Activated CD4-positive, alpha-beta T cell treated with anti-CD3 and anti-CD28 coated beads, Interleukin-2, amount 50 U/mL, for 48 hours (primary cell): ENCODE data around the gene PALMD.

Experiments used
- DNase-seq, 2 experiments: peaks; one replicate each; pipeline ENCODE4 v3.0.0-alpha.2; 2020

Gene PALMD, protein sequence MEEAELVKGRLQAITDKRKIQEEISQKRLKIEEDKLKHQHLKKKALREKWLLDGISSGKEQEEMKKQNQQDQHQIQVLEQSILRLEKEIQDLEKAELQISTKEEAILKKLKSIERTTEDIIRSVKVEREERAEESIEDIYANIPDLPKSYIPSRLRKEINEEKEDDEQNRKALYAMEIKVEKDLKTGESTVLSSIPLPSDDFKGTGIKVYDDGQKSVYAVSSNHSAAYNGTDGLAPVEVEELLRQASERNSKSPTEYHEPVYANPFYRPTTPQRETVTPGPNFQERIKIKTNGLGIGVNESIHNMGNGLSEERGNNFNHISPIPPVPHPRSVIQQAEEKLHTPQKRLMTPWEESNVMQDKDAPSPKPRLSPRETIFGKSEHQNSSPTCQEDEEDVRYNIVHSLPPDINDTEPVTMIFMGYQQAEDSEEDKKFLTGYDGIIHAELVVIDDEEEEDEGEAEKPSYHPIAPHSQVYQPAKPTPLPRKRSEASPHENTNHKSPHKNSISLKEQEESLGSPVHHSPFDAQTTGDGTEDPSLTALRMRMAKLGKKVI

DNA sequence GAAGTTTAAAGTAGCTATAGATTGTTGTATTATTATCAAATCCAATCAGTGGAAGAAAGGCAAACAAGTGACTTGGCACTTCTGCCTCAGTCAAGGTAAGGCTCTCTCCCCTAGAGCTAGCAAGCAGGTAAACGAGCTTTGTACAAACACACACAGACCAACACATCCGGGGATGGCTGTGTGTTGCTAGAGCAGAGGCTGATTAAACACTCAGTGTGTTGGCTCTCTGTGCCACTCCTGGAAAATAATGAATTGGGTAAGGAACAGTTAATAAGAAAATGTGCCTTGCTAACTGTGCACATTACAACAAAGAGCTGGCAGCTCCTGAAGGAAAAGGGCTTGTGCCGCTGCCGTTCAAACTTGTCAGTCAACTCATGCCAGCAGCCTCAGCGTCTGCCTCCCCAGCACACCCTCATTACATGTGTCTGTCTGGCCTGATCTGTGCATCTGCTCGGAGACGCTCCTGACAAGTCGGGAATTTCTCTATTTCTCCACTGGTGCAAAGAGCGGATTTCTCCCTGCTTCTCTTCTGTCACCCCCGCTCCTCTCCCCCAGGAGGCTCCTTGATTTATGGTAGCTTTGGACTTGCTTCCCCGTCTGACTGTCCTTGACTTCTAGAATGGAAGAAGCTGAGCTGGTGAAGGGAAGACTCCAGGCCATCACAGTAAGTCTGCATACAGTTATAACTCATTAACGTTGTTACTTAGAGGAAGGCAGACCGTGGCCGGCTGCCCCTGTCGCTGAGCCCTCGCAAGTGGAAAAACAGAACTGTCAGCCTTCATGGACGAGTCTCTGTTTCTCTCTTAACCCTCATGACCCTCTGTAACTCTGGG lies at the start of gene PALMD:
TSS of gene PALMD (plus strand) at position 415 of the 833 bp plus-strand sequence. CDS start at position 620, 205 bp downstream.
- DNase-seq = no peak

DNA sequence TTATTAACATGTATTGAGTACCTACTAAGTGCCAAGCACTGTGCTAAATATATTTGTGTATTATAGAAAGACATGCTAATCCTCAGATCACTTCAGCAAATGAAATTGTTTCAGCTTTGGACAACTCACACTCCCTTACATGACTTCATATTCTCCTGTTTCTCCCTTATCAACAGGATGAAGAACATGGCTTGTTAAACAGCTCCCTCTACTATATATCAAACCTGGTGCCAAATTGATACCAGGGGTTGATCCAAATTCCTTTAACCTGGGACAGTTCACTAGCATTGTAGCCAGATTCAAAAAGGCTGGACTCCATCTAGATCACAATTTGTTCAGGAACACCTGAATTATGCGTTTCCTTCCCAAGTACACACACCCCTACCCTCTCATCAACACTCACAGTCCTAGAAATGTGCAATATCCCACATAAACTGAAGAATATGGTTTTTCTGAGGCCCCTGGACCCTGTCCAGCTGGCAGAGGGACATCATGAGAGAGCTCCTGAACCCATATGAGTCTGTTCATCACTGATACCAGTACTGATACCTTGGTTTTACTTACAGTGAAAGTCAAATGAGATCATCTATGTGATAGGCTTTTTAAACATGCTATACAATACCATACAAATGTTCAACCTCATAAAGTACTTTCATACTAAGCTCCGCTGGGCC lies 47.0 kb upstream of the PALMD start:
- no peak for DNase-seq

DNA sequence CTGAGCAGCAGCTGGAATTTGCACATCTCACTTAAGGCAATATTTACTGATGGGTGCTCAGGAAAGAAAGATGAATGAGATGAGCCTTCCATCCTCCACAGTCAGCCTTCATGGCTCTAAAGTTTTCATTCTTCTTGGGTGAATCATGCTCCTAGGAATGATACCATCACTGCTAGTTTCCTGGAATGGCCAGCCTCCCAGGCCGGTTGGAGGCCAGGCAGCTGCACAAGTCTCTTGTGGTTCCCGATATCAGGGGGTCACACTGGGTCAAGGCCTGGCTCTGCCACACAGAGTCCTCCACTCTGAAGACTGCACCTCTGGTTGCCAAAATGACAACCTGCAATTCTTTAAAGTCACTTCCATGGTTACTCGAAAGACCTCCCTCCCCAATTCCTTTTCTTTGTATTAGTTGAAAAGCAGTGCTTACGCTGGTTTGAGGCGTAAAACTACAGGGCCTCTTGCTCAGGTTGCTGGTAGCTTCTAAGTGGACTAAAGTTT lies 46.2 kb upstream of the PALMD start:
- no peak for DNase-seq

DNA sequence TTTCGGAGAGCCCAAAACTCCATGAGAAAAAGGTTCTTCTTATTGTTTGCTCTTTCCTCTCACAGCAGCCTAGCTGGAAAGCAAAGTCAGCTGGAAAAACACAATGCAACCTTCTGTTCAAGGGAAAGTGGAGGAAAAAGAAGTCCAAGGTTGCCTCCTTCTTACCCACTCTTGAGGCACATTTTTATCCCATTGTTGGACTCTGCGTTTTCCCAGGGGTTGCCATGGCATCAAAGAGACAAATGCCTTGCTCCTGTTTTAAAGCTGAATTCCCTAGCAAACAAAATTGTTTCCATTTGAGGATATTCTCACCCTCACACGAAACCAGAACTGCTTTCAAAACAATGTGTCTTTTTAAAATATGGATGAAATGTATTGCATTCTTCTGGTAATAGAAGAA lies 45.1 kb upstream of the PALMD start:
- no peak for DNase-seq

- DNase-seq = no peak
These were observed 44.7 kb upstream of the PALMD start for GRCh38 chr1:99601208-99601607.

DNA sequence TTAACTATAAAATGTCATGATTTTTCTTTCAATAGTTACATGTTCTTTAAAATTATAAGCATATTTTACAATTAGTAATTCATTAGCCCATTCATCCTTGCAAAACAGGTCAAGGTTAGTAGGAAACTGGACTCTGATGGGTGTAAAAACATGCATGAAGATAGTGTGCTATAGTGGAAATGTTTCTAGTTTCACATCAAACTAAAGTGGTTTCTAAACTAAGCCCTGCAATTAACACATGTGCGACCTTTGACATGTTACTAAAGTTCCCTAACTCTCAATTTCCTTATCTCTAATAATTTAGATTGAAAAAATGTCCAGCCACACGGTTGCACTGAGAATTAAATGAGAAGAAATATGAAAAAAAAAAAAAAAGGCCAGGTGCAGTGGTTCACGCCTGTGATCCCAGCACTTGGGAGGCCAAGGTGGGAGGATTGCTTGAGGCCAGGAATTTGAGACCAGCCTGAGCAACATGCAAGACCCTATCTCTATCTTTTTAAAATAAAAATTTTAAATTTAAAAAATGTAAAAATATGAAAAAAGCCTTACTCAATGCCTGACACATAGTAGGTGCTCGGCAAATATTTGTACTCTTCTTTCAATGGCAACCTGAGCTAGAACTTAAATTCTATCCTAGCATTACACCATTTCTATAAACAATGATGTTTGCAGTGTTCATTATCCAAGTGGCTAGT lies 44.1 kb upstream of the PALMD start:
- DNase-seq = no peak

- no peak for DNase-seq
These were observed 43.4 kb upstream of the PALMD start for GRCh38 chr1:99602404-99602969.

- no peak for DNase-seq
These were observed 42.0 kb upstream of the PALMD start for GRCh38 chr1:99603699-99604560.

DNA sequence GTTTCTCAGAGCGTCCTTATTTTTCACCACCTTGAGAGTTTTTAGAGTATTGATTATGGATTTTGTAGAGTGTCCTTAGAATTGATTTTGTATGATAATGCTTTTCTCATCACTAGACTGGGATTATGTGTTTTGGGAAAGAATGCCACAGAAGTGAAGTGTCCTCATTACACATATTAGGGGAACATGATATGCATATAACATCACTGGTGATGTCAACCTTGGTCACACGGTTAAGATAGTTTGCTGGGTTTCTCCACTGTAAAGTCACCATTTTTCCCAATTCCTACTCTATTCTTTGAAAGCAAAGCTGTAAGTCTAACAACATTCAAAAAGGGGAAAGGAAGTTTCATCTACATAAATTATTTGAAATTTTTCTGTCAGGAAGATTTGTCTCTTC lies 39.6 kb upstream of the PALMD start:
- no peak for DNase-seq

GRCh38 chr1:99607590-99607989 lies 38.3 kb upstream of the PALMD start:
- DNase-seq = no peak

- DNase-seq = no peak
These were observed 37.9 kb upstream of the PALMD start for GRCh38 chr1:99608058-99608457.

- no peak for DNase-seq
These were observed 32.2 kb upstream of the PALMD start for GRCh38 chr1:99613716-99614115.

- DNase-seq = no peak
These were observed 31.2 kb upstream of the PALMD start for GRCh38 chr1:99614728-99615127.

DNA sequence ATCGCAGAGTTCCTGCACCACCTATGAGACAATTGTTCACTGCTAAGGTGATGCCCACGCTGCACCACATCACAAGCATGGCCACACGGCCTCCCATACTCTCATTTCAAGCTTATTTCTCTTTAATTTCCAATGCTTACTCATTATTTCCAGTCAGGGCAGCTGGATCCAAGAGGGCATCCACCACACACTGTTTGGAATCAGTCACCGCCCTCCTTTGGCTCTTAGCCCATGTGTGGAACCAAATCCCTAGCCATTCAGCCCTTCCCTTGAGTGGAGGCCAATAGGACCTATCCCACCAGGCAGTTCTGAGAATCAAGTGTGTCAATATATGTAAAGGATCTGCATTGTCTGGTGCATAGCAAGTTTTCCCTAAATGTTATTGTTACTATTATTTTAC lies 26.3 kb upstream of the PALMD start:
- no peak for DNase-seq

GRCh38 chr1:99621340-99621901 lies 24.5 kb upstream of the PALMD start:
- DNase-seq = no peak

- DNase-seq = no peak
These were observed 23.1 kb upstream of the PALMD start for GRCh38 chr1:99622702-99623347.

DNA sequence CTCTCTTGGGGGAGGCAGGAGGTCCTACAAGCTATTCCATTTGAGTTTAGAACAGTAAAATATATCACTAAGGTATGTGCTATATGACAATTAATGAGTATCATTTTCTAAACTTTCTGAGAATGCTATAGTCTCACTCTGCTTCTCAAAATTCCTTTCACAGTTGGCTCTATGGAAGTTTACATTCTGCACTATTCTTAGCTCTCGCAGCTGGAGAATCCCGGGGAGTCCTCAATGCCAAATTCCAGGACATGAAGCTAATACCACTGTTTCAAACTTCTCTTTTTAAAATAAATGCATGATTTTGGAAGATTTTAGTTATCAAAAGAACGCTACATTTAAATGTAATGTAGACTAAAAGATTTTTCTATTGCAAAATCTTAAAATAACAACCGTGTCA lies 22.4 kb upstream of the PALMD start:
- no peak for DNase-seq

DNA sequence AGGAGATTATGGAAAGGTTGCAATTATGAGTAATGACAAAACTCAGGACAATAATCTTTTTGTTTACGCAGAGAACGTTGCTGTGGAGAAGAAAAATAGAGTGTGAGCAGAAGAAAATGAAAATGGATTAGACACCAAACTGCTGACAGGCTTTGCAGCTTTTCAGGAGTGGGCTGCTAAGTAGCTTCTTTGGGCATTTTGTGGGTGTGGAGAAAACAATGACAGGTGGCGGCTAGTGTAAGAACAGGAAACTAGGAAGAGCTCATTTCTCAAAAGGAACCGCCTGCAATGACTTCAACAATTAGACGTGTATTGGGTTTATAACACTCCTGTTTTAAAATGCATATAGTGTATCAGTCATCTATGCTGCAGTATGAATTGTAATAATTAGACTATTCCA lies 18.3 kb upstream of the PALMD start:
- DNase-seq = no peak

- DNase-seq = no peak
These were observed 16.7 kb upstream of the PALMD start for GRCh38 chr1:99629164-99629563.

GRCh38 chr1:99634971-99635624 lies 10.8 kb upstream of the PALMD start:
- DNase-seq = no peak
